ENCODE measurements around the gene PPP2R2D.
"Not testable (repeated sequence)": the region's sequence is repeated elsewhere in the genome, so short reads cannot be mapped to it uniquely, and the experiment has no call there.

Gene PPP2R2D

DNA sequence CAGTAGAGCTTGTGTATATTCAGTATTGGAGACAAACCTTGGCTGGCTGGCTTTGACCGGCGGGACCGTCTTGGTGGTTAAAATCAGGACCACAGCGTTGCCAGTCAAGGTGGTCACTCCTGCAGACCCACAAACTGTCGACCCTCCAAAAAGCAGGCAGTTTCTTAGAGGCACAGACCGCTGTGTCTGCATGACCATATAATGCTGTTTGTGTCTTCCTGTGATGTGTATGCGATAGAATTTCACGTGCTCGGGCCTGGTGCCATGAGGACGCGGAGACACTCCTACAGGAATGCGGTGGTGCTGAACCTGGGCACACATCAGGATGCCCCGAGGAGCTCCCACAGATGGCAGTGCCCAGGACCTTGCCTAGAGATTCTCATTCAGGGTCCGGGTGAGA is 46.1 kb downstream of the PPP2R2D start:
- H3K4me3 ChIP-seq, result no peak overlapping the region
- H3K4me1 ChIP-seq, result peaks cover 0 to 28% (median 20%) of the 10 kb centered on the region in 4 donors
- H3K27me3 ChIP-seq, result no peaks in the 10 kb centered on the region
- TF ChIP-seq CTCF (IDR thresholded peaks at IDR 0.05), result no peak
- peak overlapping the region in 1 of 2 donors; percentile 65 for H3K27ac ChIP-seq
- peaks cover 23 to 70% (median 63%) of the 10 kb centered on the region in 3 donors for H3K36me3 ChIP-seq
- DNase-seq, result peak in 1 of 2 donors; percentile 40
- intact Hi-C loops (cut with DNase I; ENCODE audit: low total_unique reads), result no loop called here
- H3K9me3 ChIP-seq, result no peaks in the 10 kb centered on the region

- H3K36me3 ChIP-seq, result peaks cover 23 to 67% (median 60%) of the 10 kb centered on the region in 3 donors
- H3K27me3 ChIP-seq, result no peaks in the 10 kb centered on the region
- TF ChIP-seq CTCF (IDR thresholded peaks at IDR 0.05), result no peak
- H3K4me3 ChIP-seq, result no peak overlapping the region
- no peak for DNase-seq
- no peaks in the 10 kb centered on the region for H3K9me3 ChIP-seq
- intact Hi-C loops (cut with DNase I; ENCODE audit: low total_unique reads), result no loop called here
- H3K27ac ChIP-seq, result no peak overlapping the region
- peaks cover 0 to 28% (median 20%) of the 10 kb centered on the region in 4 donors for H3K4me1 ChIP-seq
Observed at GRCh38 chr10:131947631-131948347, 47.0 kb downstream of the PPP2R2D start.

GRCh38 chr10:131948501-131948900 is 47.7 kb downstream of the PPP2R2D start:
- peak in 1 of 2 donors; percentile 53 for DNase-seq
- peaks cover 0 to 28% (median 20%) of the 10 kb centered on the region in 4 donors for H3K4me1 ChIP-seq
- H3K27ac ChIP-seq, result no peak overlapping the region
- no peaks in the 10 kb centered on the region for H3K27me3 ChIP-seq
- TF ChIP-seq CTCF (IDR thresholded peaks at IDR 0.05), result no peak
- peaks cover 23 to 67% (median 55%) of the 10 kb centered on the region in 3 donors for H3K36me3 ChIP-seq
- H3K4me3 ChIP-seq, result no peak overlapping the region
- intact Hi-C loops (cut with DNase I; ENCODE audit: low total_unique reads), result no loop called here
- H3K9me3 ChIP-seq, result no peaks in the 10 kb centered on the region

GRCh38 chr10:131949041-131949862 is 48.4 kb downstream of the PPP2R2D start:
- TF ChIP-seq CTCF (IDR thresholded peaks at IDR 0.05), result no peak
- no peak overlapping the region for H3K27ac ChIP-seq
- no peak overlapping the region for H3K4me3 ChIP-seq
- H3K36me3 ChIP-seq, result peaks cover 23 to 73% (median 63%) of the 10 kb centered on the region in 3 donors
- no peaks in the 10 kb centered on the region for H3K9me3 ChIP-seq
- DNase-seq, result peak; percentile 18 to 25
- peaks cover 0 to 28% (median 20%) of the 10 kb centered on the region in 4 donors for H3K4me1 ChIP-seq
- no peaks in the 10 kb centered on the region for H3K27me3 ChIP-seq
- intact Hi-C loops (cut with DNase I; ENCODE audit: low total_unique reads), result no loop called here

DNA sequence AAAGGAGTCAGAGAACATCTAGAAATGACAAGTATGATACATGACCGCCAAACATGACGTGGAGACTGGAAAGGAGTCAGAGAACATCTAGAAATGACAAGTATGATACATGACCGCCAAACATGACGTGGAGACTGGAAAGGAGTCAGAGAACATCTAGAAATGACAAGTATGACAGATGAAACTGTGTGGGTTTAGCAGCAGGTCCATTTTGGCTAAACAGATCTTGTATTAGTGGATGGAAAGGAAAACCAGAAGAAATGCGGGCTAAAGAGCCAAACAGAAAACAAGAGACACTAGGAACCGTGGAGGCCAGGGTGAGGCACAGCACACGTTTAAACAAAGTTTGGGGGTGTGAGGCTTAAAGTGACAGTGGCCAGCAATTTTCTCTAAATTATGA is 49.1 kb downstream of the PPP2R2D start:
- H3K36me3 ChIP-seq, result peaks cover 23 to 75% (median 68%) of the 10 kb centered on the region in 3 donors
- intact Hi-C loops (cut with DNase I; ENCODE audit: low total_unique reads); H3K27ac ChIP-seq; H3K4me3 ChIP-seq; H3K27me3 ChIP-seq; DNase-seq; H3K9me3 ChIP-seq: not testable (repeated sequence)
- H3K4me1 ChIP-seq, result peaks cover 0 to 23% (median 20%) of the 10 kb centered on the region in 4 donors

Measured in tibial artery (tissue), 4 donors.